Stimulated activated naive CD4-positive, alpha-beta T cell (primary cell): Measurements from ENCODE around the gene DYNLL2.
"Not testable (repeated sequence)": the region's sequence is repeated elsewhere in the genome, so short reads cannot be mapped to it uniquely, and the experiment has no call there.

Experiments used
- DNase-seq, 6 experiments: peaks; one replicate each; lab custom pipeline; 2025; lab: John Stamatoyannopoulos, UW

The DYNLL2 gene

GRCh38 chr17:58072862-58073261 is 10.4 kb upstream of the DYNLL2 start:
- no peak for DNase-seq

GRCh38 chr17:58073266-58073665 is 10.0 kb upstream of the DYNLL2 start:
- DNase-seq, result not testable (repeated sequence)

GRCh38 chr17:58074406-58074805 is 8.8 kb upstream of the DYNLL2 start:
- DNase-seq, result not testable (repeated sequence)

GRCh38 chr17:58079300-58080033 is 3.8 kb upstream of the DYNLL2 start:
- DNase-seq, result no peak

- DNase-seq, result no peak
Observed at GRCh38 chr17:58081646-58082340, 1.4 kb upstream of the DYNLL2 start.

- DNase-seq, result no peak
Observed at GRCh38 chr17:58082341-58082869, 814 bp upstream of the DYNLL2 start.

- DNase-seq, result peak; percentile 49 to 68 (median 54)
Observed at GRCh38 chr17:58083491-58084316, 485 bp downstream of the DYNLL2 start.

GRCh38 chr17:58084317-58084981 is 1.2 kb downstream of the DYNLL2 start:
- peak; percentile 44 to 78 (median 56) for DNase-seq

- DNase-seq, result no peak
Observed at GRCh38 chr17:58085039-58085715, 2.0 kb downstream of the DYNLL2 start.

- no peak for DNase-seq
Observed at GRCh38 chr17:58086953-58087352, 3.7 kb downstream of the DYNLL2 start.

- no peak for DNase-seq
Observed at GRCh38 chr17:58088624-58089023, 5.4 kb downstream of the DYNLL2 start.

GRCh38 chr17:58089111-58089510 is 5.9 kb downstream of the DYNLL2 start:
- no peak for DNase-seq

- DNase-seq, result no peak
Observed at GRCh38 chr17:58091024-58091567, 7.9 kb downstream of the DYNLL2 start.

GRCh38 chr17:58092101-58092796 is 9.0 kb downstream of the DYNLL2 start:
- DNase-seq, result no peak

GRCh38 chr17:58092797-58093385 is 9.7 kb downstream of the DYNLL2 start:
- no peak for DNase-seq

GRCh38 chr17:58094118-58094517 is 10.9 kb downstream of the DYNLL2 start:
- no peak for DNase-seq

- DNase-seq, result no peak
Observed at GRCh38 chr17:58096892-58097291, 13.7 kb downstream of the DYNLL2 start.

GRCh38 chr17:58097384-58098088 is 14.3 kb downstream of the DYNLL2 start:
- no peak for DNase-seq

- DNase-seq, result no peak
Observed at GRCh38 chr17:58100506-58100905, 17.3 kb downstream of the DYNLL2 start.
